A673 (cell line): Measurements from ENCODE around the gene BIRC5.

ENCODE experiments used
- EZH2 ChIP-seq: fragments of 200-600 bp; sonication (generic); IDR thresholded peaks from 2 replicates; pipeline ENCODE4 v1.6.1; 2017; ENCODE audit warnings: borderline replicate concordance, low read depth, mild to moderate bottlenecking, mixed read lengths, antibody characterized with exemption, low read length; ENCODE audit not compliant: poor library complexity, severe bottlenecking
- TF ChIP-seq, protein P1 (sequence below): fragments of 300-800, 200-600 bp; sonication (generic); conservative IDR thresholded peaks from 2 replicates; pipeline ENCODE4 v1.5.1; 2017; ENCODE audit warnings: low read depth, mild to moderate bottlenecking, antibody characterized with exemption, low read length, moderate library complexity, mixed read lengths

GRCh38 chr17:78208486-78208885 is 5.6 kb upstream of the BIRC5 start:
- TF ChIP-seq, protein P1, sequence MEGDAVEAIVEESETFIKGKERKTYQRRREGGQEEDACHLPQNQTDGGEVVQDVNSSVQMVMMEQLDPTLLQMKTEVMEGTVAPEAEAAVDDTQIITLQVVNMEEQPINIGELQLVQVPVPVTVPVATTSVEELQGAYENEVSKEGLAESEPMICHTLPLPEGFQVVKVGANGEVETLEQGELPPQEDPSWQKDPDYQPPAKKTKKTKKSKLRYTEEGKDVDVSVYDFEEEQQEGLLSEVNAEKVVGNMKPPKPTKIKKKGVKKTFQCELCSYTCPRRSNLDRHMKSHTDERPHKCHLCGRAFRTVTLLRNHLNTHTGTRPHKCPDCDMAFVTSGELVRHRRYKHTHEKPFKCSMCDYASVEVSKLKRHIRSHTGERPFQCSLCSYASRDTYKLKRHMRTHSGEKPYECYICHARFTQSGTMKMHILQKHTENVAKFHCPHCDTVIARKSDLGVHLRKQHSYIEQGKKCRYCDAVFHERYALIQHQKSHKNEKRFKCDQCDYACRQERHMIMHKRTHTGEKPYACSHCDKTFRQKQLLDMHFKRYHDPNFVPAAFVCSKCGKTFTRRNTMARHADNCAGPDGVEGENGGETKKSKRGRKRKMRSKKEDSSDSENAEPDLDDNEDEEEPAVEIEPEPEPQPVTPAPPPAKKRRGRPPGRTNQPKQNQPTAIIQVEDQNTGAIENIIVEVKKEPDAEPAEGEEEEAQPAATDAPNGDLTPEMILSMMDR = no peak
- TF ChIP-seq EZH2 = no peak
